ENCODE data around the gene CNTF.

GRCh38 chr11:58656348-58656747 lies 33.9 kb downstream of the CNTF start:
- TF ChIP-seq, protein P1, sequence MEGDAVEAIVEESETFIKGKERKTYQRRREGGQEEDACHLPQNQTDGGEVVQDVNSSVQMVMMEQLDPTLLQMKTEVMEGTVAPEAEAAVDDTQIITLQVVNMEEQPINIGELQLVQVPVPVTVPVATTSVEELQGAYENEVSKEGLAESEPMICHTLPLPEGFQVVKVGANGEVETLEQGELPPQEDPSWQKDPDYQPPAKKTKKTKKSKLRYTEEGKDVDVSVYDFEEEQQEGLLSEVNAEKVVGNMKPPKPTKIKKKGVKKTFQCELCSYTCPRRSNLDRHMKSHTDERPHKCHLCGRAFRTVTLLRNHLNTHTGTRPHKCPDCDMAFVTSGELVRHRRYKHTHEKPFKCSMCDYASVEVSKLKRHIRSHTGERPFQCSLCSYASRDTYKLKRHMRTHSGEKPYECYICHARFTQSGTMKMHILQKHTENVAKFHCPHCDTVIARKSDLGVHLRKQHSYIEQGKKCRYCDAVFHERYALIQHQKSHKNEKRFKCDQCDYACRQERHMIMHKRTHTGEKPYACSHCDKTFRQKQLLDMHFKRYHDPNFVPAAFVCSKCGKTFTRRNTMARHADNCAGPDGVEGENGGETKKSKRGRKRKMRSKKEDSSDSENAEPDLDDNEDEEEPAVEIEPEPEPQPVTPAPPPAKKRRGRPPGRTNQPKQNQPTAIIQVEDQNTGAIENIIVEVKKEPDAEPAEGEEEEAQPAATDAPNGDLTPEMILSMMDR (IDR thresholded peaks at IDR 0.05) = no peak
- TF ChIP-seq EP300 (IDR thresholded peaks at IDR 0.05) = no peak
